ENCODE results near the gene CFAP90. TPM values are rescaled to one million over a fixed set of nuclear protein-coding genes. Genes with fewer than 3 reads are reported as not detected.

The CFAP90 gene
- total RNA-seq, 1 donor from 2014 or later, result not detected

- DNase-seq (ENCODE audit: low spot score), result no peak
- H3K36me3 Mint-ChIP-seq (ENCODE audit: low read depth), result peaks cover 69% of the 10 kb centered on the region
- H3K4me3 Mint-ChIP-seq, result no peak overlapping the region
- intact Hi-C loops (cut with micrococcal nuclease), result loop anchor here (10.0 kb wide), 2 partner anchors 578 to 1382 kb away; no protein-coding TSS in a partner anchor
- no peaks in the 10 kb centered on the region for H3K9me3 Mint-ChIP-seq
- peaks cover 72% of the 10 kb centered on the region for H3K4me1 Mint-ChIP-seq (ENCODE audit: low read depth)
- H3K27me3 Mint-ChIP-seq (ENCODE audit: insufficient read depth), result no peaks in the 10 kb centered on the region
- H3K27ac Mint-ChIP-seq, result no peak overlapping the region
Observed at GRCh38 chr5:7876867-7877266, 25.9 kb upstream of the CFAP90 start.

GRCh38 chr5:7875151-7875550 lies 24.2 kb upstream of the CFAP90 start:
- intact Hi-C loops (cut with micrococcal nuclease), result loop anchor here (10.0 kb wide), 2 partner anchors 580 to 1380 kb away; no protein-coding TSS in a partner anchor
- DNase-seq (ENCODE audit: low spot score), result no peak
- no peak overlapping the region for H3K4me3 Mint-ChIP-seq
- peaks cover 76% of the 10 kb centered on the region for H3K4me1 Mint-ChIP-seq (ENCODE audit: low read depth)
- H3K36me3 Mint-ChIP-seq (ENCODE audit: low read depth), result peaks cover 64% of the 10 kb centered on the region
- H3K27me3 Mint-ChIP-seq (ENCODE audit: insufficient read depth), result no peaks in the 10 kb centered on the region
- no peak overlapping the region for H3K27ac Mint-ChIP-seq
- no peaks in the 10 kb centered on the region for H3K9me3 Mint-ChIP-seq

- no peak overlapping the region for H3K4me3 Mint-ChIP-seq
- no peak for DNase-seq (ENCODE audit: low spot score)
- intact Hi-C loops (cut with micrococcal nuclease), result loop anchor here (10.0 kb wide), 2 partner anchors 580 to 1380 kb away; no protein-coding TSS in a partner anchor
- H3K27me3 Mint-ChIP-seq (ENCODE audit: insufficient read depth), result no peaks in the 10 kb centered on the region
- H3K9me3 Mint-ChIP-seq, result no peaks in the 10 kb centered on the region
- no peak overlapping the region for H3K27ac Mint-ChIP-seq
- peaks cover 82% of the 10 kb centered on the region for H3K4me1 Mint-ChIP-seq (ENCODE audit: low read depth)
- peaks cover 66% of the 10 kb centered on the region for H3K36me3 Mint-ChIP-seq (ENCODE audit: low read depth)
Observed at GRCh38 chr5:7874639-7875038, 23.7 kb upstream of the CFAP90 start.

GRCh38 chr5:7873216-7873615 lies 22.3 kb upstream of the CFAP90 start:
- DNase-seq (ENCODE audit: low spot score), result no peak
- Mint-ChIP-seq H3K4me1 (ENCODE audit: low read depth) (peaks cover 73% of the 10 kb centered on the region), H3K27me3 (ENCODE audit: insufficient read depth) (no peaks in the 10 kb centered on the region), H3K27ac (peak overlapping the region; percentile 49), H3K36me3 (ENCODE audit: low read depth) (peaks cover 61% of the 10 kb centered on the region), H3K4me3 (peak overlapping the region; percentile 55), H3K9me3 (no peaks in the 10 kb centered on the region)
- intact Hi-C loops (cut with micrococcal nuclease), result loop anchor here (10.0 kb wide), 2 partner anchors 582 to 1378 kb away; no protein-coding TSS in a partner anchor

- Mint-ChIP-seq H3K4me3 (peak overlapping the region; percentile 55), H3K36me3 (ENCODE audit: low read depth) (peaks cover 56% of the 10 kb centered on the region), H3K4me1 (ENCODE audit: low read depth) (peaks cover 73% of the 10 kb centered on the region), H3K9me3 (no peaks in the 10 kb centered on the region), H3K27me3 (ENCODE audit: insufficient read depth) (no peaks in the 10 kb centered on the region), H3K27ac (peak overlapping the region; percentile 49)
- intact Hi-C loops (cut with micrococcal nuclease), result loop anchor here (10.0 kb wide), 2 partner anchors 582 to 1378 kb away; no protein-coding TSS in a partner anchor
- DNase-seq (ENCODE audit: low spot score), result no peak
Observed at GRCh38 chr5:7872517-7873130, 21.7 kb upstream of the CFAP90 start.

- no peak overlapping the region for H3K27ac Mint-ChIP-seq
- no peaks in the 10 kb centered on the region for H3K27me3 Mint-ChIP-seq (ENCODE audit: insufficient read depth)
- intact Hi-C loops (cut with micrococcal nuclease), result loop anchor here (10.0 kb wide), 2 partner anchors 583 to 1377 kb away; no protein-coding TSS in a partner anchor
- no peaks in the 10 kb centered on the region for H3K9me3 Mint-ChIP-seq
- DNase-seq (ENCODE audit: low spot score), result no peak
- H3K4me1 Mint-ChIP-seq (ENCODE audit: low read depth), result peaks cover 72% of the 10 kb centered on the region
- H3K4me3 Mint-ChIP-seq, result peak overlapping the region; percentile 40
- H3K36me3 Mint-ChIP-seq (ENCODE audit: low read depth), result peaks cover 54% of the 10 kb centered on the region
Observed at GRCh38 chr5:7871653-7872052, 20.7 kb upstream of the CFAP90 start.

- peaks cover 77% of the 10 kb centered on the region for H3K4me1 Mint-ChIP-seq (ENCODE audit: low read depth)
- no peaks in the 10 kb centered on the region for H3K27me3 Mint-ChIP-seq (ENCODE audit: insufficient read depth)
- intact Hi-C loops (cut with micrococcal nuclease), result loop anchor here (1.0 to 10.0 kb wide), 7 partner anchors 9 to 1492 kb away; partner anchors contain the start of genes MED10, NSUN2, SRD5A1 and TENT4A
- peak overlapping the region; percentile 89 for H3K27ac Mint-ChIP-seq
- DNase-seq (ENCODE audit: low spot score), result peak; percentile 30
- H3K4me3 Mint-ChIP-seq, result peak overlapping the region; percentile 93
- H3K36me3 Mint-ChIP-seq (ENCODE audit: low read depth), result peaks cover 50% of the 10 kb centered on the region
- H3K9me3 Mint-ChIP-seq, result no peaks in the 10 kb centered on the region
Observed at GRCh38 chr5:7869474-7870136, 18.7 kb upstream of the CFAP90 start.

- H3K4me3 Mint-ChIP-seq, result peak within 1 kb of the TSS; percentile 97
- peaks cover 48% of the 10 kb centered on the region for H3K36me3 Mint-ChIP-seq (ENCODE audit: low read depth)
- no peaks in the 10 kb centered on the region for H3K9me3 Mint-ChIP-seq
- intact Hi-C loops (cut with micrococcal nuclease), result loop anchor here (1.0 to 5.0 kb wide), 6 partner anchors 9 to 1492 kb away; partner anchors contain the start of genes MED10, NSUN2, SRD5A1 and TENT4A
- DNase-seq (ENCODE audit: low spot score), result peak; percentile 87
- H3K27ac Mint-ChIP-seq, result peak within 1 kb of the TSS; percentile 89
- H3K4me1 Mint-ChIP-seq (ENCODE audit: low read depth), result peaks cover 73% of the 10 kb centered on the region
- no peaks in the 10 kb centered on the region for H3K27me3 Mint-ChIP-seq (ENCODE audit: insufficient read depth)
Observed at GRCh38 chr5:7868773-7869473, 18.0 kb upstream of the CFAP90 start, which contains the start of the genes FASTKD3 and MTRR. Gene FASTKD3, minus strand, starts transcription at chr5:7869031. Its CDS starts 948 bp downstream, at chr5:7868083. Gene MTRR, plus strand, starts transcription at chr5:7869148. Its CDS starts 1,647 bp downstream, at chr5:7870795.

GRCh38 chr5:7868427-7868772 lies 17.5 kb upstream of the CFAP90 start:
- intact Hi-C loops (cut with micrococcal nuclease), result loop anchor here (1.0 to 5.0 kb wide), 5 partner anchors 10 to 1491 kb away; partner anchors contain the start of genes MED10, NSUN2, SRD5A1 and TENT4A
- no peaks in the 10 kb centered on the region for H3K9me3 Mint-ChIP-seq
- H3K4me1 Mint-ChIP-seq (ENCODE audit: low read depth), result peaks cover 68% of the 10 kb centered on the region
- H3K36me3 Mint-ChIP-seq (ENCODE audit: low read depth), result peaks cover 44% of the 10 kb centered on the region
- no peak for DNase-seq (ENCODE audit: low spot score)
- H3K27ac Mint-ChIP-seq, result peak overlapping the region; percentile 88
- H3K27me3 Mint-ChIP-seq (ENCODE audit: insufficient read depth), result no peaks in the 10 kb centered on the region
- H3K4me3 Mint-ChIP-seq, result peak overlapping the region; percentile 97

GRCh38 chr5:7867260-7867659 lies 16.3 kb upstream of the CFAP90 start:
- Mint-ChIP-seq H3K9me3 (no peaks in the 10 kb centered on the region), H3K27ac (no peak overlapping the region), H3K4me3 (peak overlapping the region; percentile 97), H3K27me3 (ENCODE audit: insufficient read depth) (no peaks in the 10 kb centered on the region), H3K4me1 (ENCODE audit: low read depth) (peaks cover 58% of the 10 kb centered on the region), H3K36me3 (ENCODE audit: low read depth) (peaks cover 44% of the 10 kb centered on the region)
- intact Hi-C loops (cut with micrococcal nuclease), result loop anchor here (5.0 kb wide), 3 partner anchors 1155 to 1490 kb away; partner anchors contain the start of genes MED10, NSUN2, SRD5A1 and TENT4A
- DNase-seq (ENCODE audit: low spot score), result no peak

- no peak for DNase-seq (ENCODE audit: low spot score)
- H3K27ac Mint-ChIP-seq, result no peak overlapping the region
- H3K4me3 Mint-ChIP-seq, result no peak overlapping the region
- intact Hi-C loops (cut with micrococcal nuclease), result loop anchor here (5.0 kb wide), 3 partner anchors 1154 to 1489 kb away; partner anchors contain the start of genes MED10, NSUN2, SRD5A1 and TENT4A
- H3K36me3 Mint-ChIP-seq (ENCODE audit: low read depth), result peaks cover 47% of the 10 kb centered on the region
- H3K4me1 Mint-ChIP-seq (ENCODE audit: low read depth), result peaks cover 47% of the 10 kb centered on the region
- no peaks in the 10 kb centered on the region for H3K27me3 Mint-ChIP-seq (ENCODE audit: insufficient read depth)
- no peaks in the 10 kb centered on the region for H3K9me3 Mint-ChIP-seq
Observed at GRCh38 chr5:7866196-7866595, 15.3 kb upstream of the CFAP90 start.

GRCh38 chr5:7857926-7858632 lies 7.1 kb upstream of the CFAP90 start:
- H3K4me1 Mint-ChIP-seq (ENCODE audit: low read depth), result peaks cover 17% of the 10 kb centered on the region
- no peak for DNase-seq (ENCODE audit: low spot score)
- intact Hi-C loops (cut with micrococcal nuclease), result loop anchor here (1.0 to 5.0 kb wide), 3 partner anchors 10 to 597 kb away; no protein-coding TSS in a partner anchor

More at GRCh38 chr5:7857926-7858632, 7.1 kb upstream of the CFAP90 start:
- Mint-ChIP-seq H3K36me3 (ENCODE audit: low read depth) (peaks cover 32% of the 10 kb centered on the region), H3K4me3 (peak overlapping the region; percentile 45), H3K27me3 (ENCODE audit: insufficient read depth) (no peaks in the 10 kb centered on the region), H3K27ac (peak overlapping the region; percentile 79), H3K9me3 (peaks cover 2% of the 10 kb centered on the region)

Measured in activated T-helper 1 cell treated with anti-CD3 and anti-CD28 coated beads, Interleukin-12 subunit alpha, Interleukin-12 subunit beta, Interleukin-2, Interleukin-4 antibody, amounts not matched to agents 30 ng/mL and 10 ng/mL and 1 ng/mL, durations not matched to agents 14 hours and 24 hours and 36 hours (primary cell).